HepG2 (cell line): Measurements from ENCODE around the gene TAGLN2. TPM values are rescaled to one million over a fixed set of nuclear protein-coding genes. Genes with fewer than 3 reads are reported as not detected.

Source experiments
- ATAC-seq: fragments of 200-7000 bp; cut with Tn5 transposase; 3 replicates; pipeline ENCODE4 v1.9.1; 2020; ENCODE audit warnings: mild to moderate bottlenecking, moderate library complexity
- BruUV-seq: library from RNA; stranded (reverse); fragments of 400-500 nt; replicated peaks from 2 replicates; lab custom pipeline; 2021; lab: Mats Ljungman, UMichigan
- CTCF ChIA-PET: fragments of 300-600 bp; formaldehyde crosslinking; extraction: SDS; loops from one replicate; lab custom pipeline; 2021; ENCODE audit warnings: low total read pairs, inconsistent platforms, low intra/inter-chr PET ratio; lab: Yijun Ruan, JAX
- POLR2A ChIA-PET: fragments of 350-600 bp; sonication (Branson Sonifier 250); formaldehyde crosslinking; loops from one replicate; lab custom pipeline; 2020; ENCODE audit warnings: antibody characterized with exemption, inconsistent platforms; lab: Yijun Ruan, JAX
- DNase-seq: peaks from one replicate; pipeline ENCODE4 v3.0.0-alpha.2; 2015; ENCODE audit warnings: low spot score
- FAIRE-seq: peaks from 3 replicates; lab custom pipeline; 2011; peaks lifted over from hg19 to GRCh38; lab: Jason Lieb, UNC
- H2AFZ ChIP-seq: one replicate; pipeline ENCODE4 v1.6.1; 2011; ENCODE audit warnings: low read length, inconsistent platforms
- H3K27ac ChIP-seq: fragments of 300-600 bp; 3 replicates; pipeline ENCODE4 v1.8.0; 2011; ENCODE audit warnings: mixed run types, mild to moderate bottlenecking, mixed read lengths, low read length, inconsistent platforms; ENCODE audit not compliant: insufficient read depth; ENCODE audit errors: extremely low read length
- H3K27me3 ChIP-seq, 2 experiments: fragments of 200-600 bp in 1 of 2; 2 replicates in 1 of 2; 3 replicates in 1 of 2; pipeline versions ENCODE4 v1.6.0 to v1.8.0; 2011; ENCODE audit warnings: low read length in 2 of 2, mild to moderate bottlenecking in 2 of 2, moderate library complexity in 2 of 2, inconsistent platforms in 1 of 2; ENCODE audit not compliant: insufficient read depth in 2 of 2, control insufficient read depth in 1 of 2
- H3K36me3 ChIP-seq, 2 experiments: fragments of 200-600 bp in 1 of 2; replicated peaks in 1 of 2; 2 replicates in 1 of 2; 3 replicates in 1 of 2; pipeline versions ENCODE4 v1.5.1 to v1.8.0; 2011; ENCODE audit warnings: low read length in 2 of 2, inconsistent platforms in 1 of 2; ENCODE audit not compliant: insufficient read depth in 2 of 2, control insufficient read depth in 1 of 2
- H3K4me1 ChIP-seq: 2 replicates; pipeline ENCODE4 v1.5.1; 2012; ENCODE audit warnings: low read length, inconsistent platforms; ENCODE audit not compliant: insufficient read depth
- H3K4me2 ChIP-seq: 2 replicates; pipeline ENCODE4 v1.6.0; 2011; ENCODE audit warnings: low read depth, low read length, inconsistent platforms
- H3K4me3 ChIP-seq, 3 experiments: fragments of 200-600 bp in 1 of 3; sonication (generic), shearing (Covaris generic) in 1 of 3; replicated peaks in 1 of 3; 2 replicates each; pipeline ENCODE4 v1.5.1; 2011 to 2016; ENCODE audit warnings: low read length in 3 of 3, inconsistent platforms in 2 of 3, low read depth in 2 of 3, mild to moderate bottlenecking in 2 of 3, control low read depth in 1 of 3, mixed read lengths in 1 of 3; ENCODE audit not compliant: insufficient read depth in 1 of 3
- H3K79me2 ChIP-seq: one replicate; pipeline ENCODE4 v1.6.1; 2011; ENCODE audit warnings: low read length, inconsistent platforms; ENCODE audit not compliant: insufficient read depth
- H3K9ac ChIP-seq: 2 replicates; pipeline ENCODE4 v1.6.0; 2011; ENCODE audit warnings: mild to moderate bottlenecking, low read depth, low read length, inconsistent platforms; ENCODE audit not compliant: insufficient read depth
- H3K9me3 ChIP-seq: 2 replicates; pipeline ENCODE4 v1.5.1; 2012; ENCODE audit warnings: mild to moderate bottlenecking, low read length
- H4K20me1 ChIP-seq: 2 replicates; pipeline ENCODE4 v1.6.0; 2011; ENCODE audit warnings: inconsistent platforms, mild to moderate bottlenecking, low read length, moderate library complexity; ENCODE audit not compliant: insufficient read depth
- MAX ChIP-seq: IDR thresholded peaks from 2 replicates; pipeline ENCODE4 v1.6.1; 2012; ENCODE audit warnings: inconsistent platforms
- MTA3 ChIP-seq: sonication (generic); formaldehyde crosslinking; IDR thresholded peaks from 2 replicates; pipeline ENCODE4 v1.4.0; 2020; ENCODE audit warnings: missing genetic modification reagents
- SSRP1 ChIP-seq: IDR thresholded peaks from 2 replicates; pipeline ENCODE4 v1.6.1; 2016; ENCODE audit warnings: control low read depth
- STAT5B ChIP-seq: sonication (generic); formaldehyde crosslinking; IDR thresholded peaks from 2 replicates; pipeline ENCODE4 v1.4.0; 2020; ENCODE audit warnings: missing genetic modification reagents
- WGBS: methylation state at CpG from one replicate; pipeline ENCODE4 v1.1.6; 2017; ENCODE audit warnings: low lambda C conversion rate; 5-methylcytosine and 5-hydroxymethylcytosine counted together
- in situ Hi-C: cut with HindIII; loops from 2 replicates; pipeline ENCODE4 v1.10.0; 2017; ENCODE audit warnings: low pct_unique_long_range_greater_than_20kb; ENCODE audit not compliant: extremely low pct_ligation_motif_present
- intact Hi-C: fragments of 100-400 bp; cut with micrococcal nuclease; formaldehyde crosslinking; loops from one replicate; pipeline ENCODE4 v1.10.0; 2022; ENCODE audit not compliant: unreplicated experiment
- polyA plus RNA-seq, 8 experiments: library from polyadenylated mRNA; depleted of rRNA in 3 of 8; stranded (reverse) in 7 of 8; unstranded in 1 of 8; fragments of >200 nt; fragmentation: Illumina TruSeq in 4 of 8; extraction: Trizol in 4 of 8; gene quantifications; 2 replicates each; pipeline versions ENCODE4 v1.2.1 to v1.2.3, GENCODE V29; 2011 to 2016; ENCODE audit warnings: low read depth in 4 of 8, missing spikeins in 1 of 8, mixed read lengths in 1 of 8; ENCODE audit not compliant: insufficient read depth in 1 of 8
- total RNA-seq, 5 experiments: library from RNA; depleted of rRNA; stranded (reverse); fragments of >200 nt; fragmentation: Illumina TruSeq; extraction: Trizol; gene quantifications; 2 replicates each; pipeline ENCODE4 v1.2.3, GENCODE V29; 2016; ENCODE audit warnings: low read depth in 1 of 5

Gene TAGLN2
- total and polyA plus RNA-seq, 2 of the 13 experiments (the other 11 are each of a cell fraction or from before 2014, with no cell fraction given) = 6.7 to 17.2 TPM

GRCh38 chr1:159973350-159973940, 48.1 kb upstream of the TAGLN2 start:
- WGBS = 92% methylated on average over 2 of the region's 6 CpGs
- H2AFZ ChIP-seq = no peak overlapping the region
- in situ Hi-C loops (no loop called here), intact Hi-C loops (no loop called here)
- no peaks in the 10 kb centered on the region for H3K9me3 ChIP-seq
- H3K4me2 ChIP-seq = no peak overlapping the region
- no peaks in the 10 kb centered on the region for H3K36me3 ChIP-seq
- FAIRE-seq (no peak), ATAC-seq (no peak), DNase-seq (no peak)
- H4K20me1 ChIP-seq = no peaks in the 10 kb centered on the region
- BruUV-seq = no TSS peak
- H3K79me2 ChIP-seq = no peaks in the 10 kb centered on the region
- no peak overlapping the region for H3K9ac ChIP-seq
- ChIA-PET CTCF (no interaction called here), POLR2A (no interaction called here)
- peaks cover 32% of the 10 kb centered on the region for H3K4me1 ChIP-seq
- H3K27ac ChIP-seq = no peak overlapping the region
- H3K4me3 ChIP-seq = no peak overlapping the region
- peaks cover 0 to 5% of the 10 kb centered on the region in 2 experiments; a peak in 2 of 5 replicates for H3K27me3 ChIP-seq
- TF ChIP-seq STAT5B (CRISPR knock-in tag) (no peak), MTA3 (CRISPR knock-in tag) (no peak)
- TF ChIP-seq, all 625 proteins: peak for 0

GRCh38 chr1:159972443-159973205, 47.3 kb upstream of the TAGLN2 start:
- BruUV-seq = no TSS peak
- no peaks in the 10 kb centered on the region for H4K20me1 ChIP-seq
- in situ Hi-C loops = no loop called here
- H3K79me2 ChIP-seq = no peaks in the 10 kb centered on the region
- H3K27ac ChIP-seq = no peak overlapping the region
- no peak for FAIRE-seq
- POLR2A ChIA-PET = no interaction called here
- no peak overlapping the region for H3K4me2 ChIP-seq
- H3K36me3 ChIP-seq = no peaks in the 10 kb centered on the region
- intact Hi-C loops = no loop called here
- peaks cover 32% of the 10 kb centered on the region for H3K4me1 ChIP-seq
- DNase-seq = no peak
- no peak overlapping the region for H3K9ac ChIP-seq
- ATAC-seq = no peak
- 68% methylated on average over 7 of the region's 8 CpGs for WGBS
- peaks cover 2 to 4% of the 10 kb centered on the region in 2 experiments; a peak in 2 of 5 replicates for H3K27me3 ChIP-seq
- TF ChIP-seq SSRP1 (CRISPR knock-in tag) (no peak), MAX (no peak)
- TF ChIP-seq, all 625 proteins: peak for 0
- CTCF ChIA-PET = no interaction called here
- Histone ChIP-seq H2AFZ (no peak overlapping the region), H3K9me3 (no peaks in the 10 kb centered on the region), H3K4me3 (no peak overlapping the region)
